GM12878 (cell line): ENCODE data around the gene FPGS. TPM values are rescaled to one million over a fixed set of nuclear protein-coding genes. Genes with fewer than 3 reads are reported as not detected.

Experiments used
- ATAC-seq: fragments of 200-7000 bp; cut with Tn5 transposase; 3 replicates; pipeline ENCODE4 v1.9.1; 2020; ENCODE audit warnings: mild to moderate bottlenecking, moderate library complexity
- BruUV-seq: library from RNA; stranded (reverse); fragments of 400-500 nt; replicated peaks from 2 replicates; lab custom pipeline; 2021; lab: Mats Ljungman, UMichigan
- CTCF ChIA-PET: fragments of 300-600 bp; sonication (Branson Sonifier 250); formaldehyde crosslinking; extraction: SDS; loops from one replicate; lab custom pipeline; 2021; ENCODE audit warnings: inconsistent platforms; lab: Yijun Ruan, JAX
- POLR2A ChIA-PET: fragments of 350-600 bp; formaldehyde crosslinking; extraction: SDS; loops from one replicate; lab custom pipeline; 2021; ENCODE audit warnings: inconsistent platforms; lab: Charles Lee
- RAD21 ChIA-PET: fragments of 300-600 bp; sonication (Branson Sonifier 250); formaldehyde crosslinking; loops from one replicate; lab custom pipeline; 2023; ENCODE audit warnings: antibody characterized with exemption; ENCODE audit not compliant: unreplicated experiment; lab: Charles Lee
- SMC1A ChIA-PET: fragments of 300-600 bp; sonication (Branson Sonifier 250); formaldehyde crosslinking; loops from one replicate; lab custom pipeline; 2023; ENCODE audit not compliant: unreplicated experiment, uncharacterized antibody; lab: Charles Lee
- DNase-seq: peaks from one replicate; pipeline ENCODE4 v3.0.0-alpha.2; 2011; ENCODE audit warnings: low read depth, low spot score
- FAIRE-seq: peaks from 3 replicates; lab custom pipeline; 2011; peaks lifted over from hg19 to GRCh38; lab: Jason Lieb, UNC
- H2AFZ ChIP-seq: 2 replicates; pipeline ENCODE4 v1.6.0; 2011; ENCODE audit warnings: low read depth, low read length, control low read depth; ENCODE audit not compliant: control insufficient read depth
- H3K27ac ChIP-seq: 2 replicates; pipeline ENCODE4 v1.5.1; 2011; ENCODE audit warnings: control low read depth; ENCODE audit not compliant: control insufficient read depth, insufficient read depth
- H3K27me3 ChIP-seq, 2 experiments: replicated peaks in 1 of 2; 2 replicates each; pipeline versions ENCODE4 v1.6.0 to v1.6.1; 2011; ENCODE audit warnings: low read length in 1 of 2; ENCODE audit not compliant: control insufficient read depth in 2 of 2, insufficient read depth in 2 of 2
- H3K36me3 ChIP-seq, 2 experiments: 2 replicates each; pipeline ENCODE4 v1.5.1; 2011; ENCODE audit warnings: low read length in 1 of 2; ENCODE audit not compliant: control insufficient read depth in 2 of 2, insufficient read depth in 2 of 2
- H3K4me1 ChIP-seq: 2 replicates; pipeline ENCODE4 v1.6.1; 2011; ENCODE audit warnings: mild to moderate bottlenecking, low read length, moderate library complexity, mixed read lengths; ENCODE audit not compliant: control insufficient read depth, insufficient read depth
- H3K4me2 ChIP-seq: 2 replicates; pipeline ENCODE4 v1.6.0; 2011; ENCODE audit warnings: control low read depth; ENCODE audit not compliant: control insufficient read depth, insufficient read depth
- H3K4me3 ChIP-seq: fragments of 200-600 bp; sonication (generic); 2 replicates; pipeline ENCODE4 v1.5.1; 2016
- H3K79me2 ChIP-seq: 2 replicates; pipeline ENCODE4 v1.6.0; 2011; ENCODE audit warnings: low read length; ENCODE audit not compliant: control insufficient read depth, insufficient read depth
- H3K9ac ChIP-seq: 2 replicates; pipeline ENCODE4 v1.8.0; 2011; ENCODE audit warnings: low read length, control low read depth, mixed read lengths; ENCODE audit not compliant: control insufficient read depth, insufficient read depth
- H3K9me3 ChIP-seq: replicated peaks from 3 replicates; pipeline ENCODE4 v1.5.1; 2011; ENCODE audit warnings: mild to moderate bottlenecking, low read length; ENCODE audit not compliant: control insufficient read depth, insufficient read depth
- H4K20me1 ChIP-seq: 2 replicates; pipeline ENCODE4 v1.6.0; 2011; ENCODE audit not compliant: control insufficient read depth, insufficient read depth
- BCL3 ChIP-seq: IDR thresholded peaks from 2 replicates; pipeline ENCODE4 v1.6.1; 2011; ENCODE audit warnings: borderline replicate concordance, low read depth, mild to moderate bottlenecking, moderate library complexity, low read length; ENCODE audit not compliant: insufficient read depth, poor library complexity, severe bottlenecking
- DPF2 ChIP-seq: fragments of 450-650 bp; IDR thresholded peaks from 2 replicates; pipeline ENCODE4 v1.6.1; 2017; ENCODE audit warnings: mild to moderate bottlenecking
- FOXK2 ChIP-seq: fragments of 450-650 bp; IDR thresholded peaks from 2 replicates; pipeline ENCODE4 v1.6.1; 2017; ENCODE audit warnings: mild to moderate bottlenecking, moderate library complexity
- GATAD2B ChIP-seq: fragments of 450-650 bp; conservative IDR thresholded peaks from 2 replicates; pipeline ENCODE4 v1.6.1; 2017; ENCODE audit warnings: low read depth, mild to moderate bottlenecking, moderate library complexity
- MEF2A ChIP-seq: IDR thresholded peaks from 2 replicates; pipeline ENCODE4 v1.6.1; 2011; ENCODE audit warnings: low read depth, mild to moderate bottlenecking, low read length, moderate library complexity; ENCODE audit not compliant: insufficient read depth
- MEF2B ChIP-seq: fragments of 450-650 bp; IDR thresholded peaks from 2 replicates; pipeline ENCODE4 v1.6.1; 2018; ENCODE audit warnings: mild to moderate bottlenecking, moderate library complexity; ENCODE audit not compliant: partially characterized antibody, poor library complexity, severe bottlenecking
- NR2F1 ChIP-seq: fragments of 450-650 bp; conservative IDR thresholded peaks from 2 replicates; pipeline ENCODE4 v1.6.1; 2017; ENCODE audit warnings: mild to moderate bottlenecking
- RCOR1 ChIP-seq: conservative IDR thresholded peaks from 2 replicates; pipeline ENCODE4 v1.6.1; 2012; ENCODE audit warnings: low read depth, low read length, improper control_type of control experiment
- RELB ChIP-seq: fragments of 450-650 bp; IDR thresholded peaks from 2 replicates; pipeline ENCODE4 v1.6.1; 2017; ENCODE audit warnings: low read depth, mild to moderate bottlenecking, moderate library complexity
- SPI1 ChIP-seq: IDR thresholded peaks from 2 replicates; pipeline ENCODE4 v1.6.1; 2011; ENCODE audit warnings: low read depth, mild to moderate bottlenecking, low read length, moderate library complexity, borderline replicate concordance; ENCODE audit not compliant: insufficient read depth
- SRF ChIP-seq, 2 experiments: IDR thresholded peaks; 2 replicates each; pipeline ENCODE4 v1.6.1; 2011; ENCODE audit warnings: low read depth in 2 of 2, low read length in 2 of 2, mild to moderate bottlenecking in 1 of 2, moderate library complexity in 1 of 2
- SUPT20H ChIP-seq: IDR thresholded peaks from 2 replicates; pipeline ENCODE4 v1.6.1; 2011; ENCODE audit warnings: low read depth, mild to moderate bottlenecking, low read length, moderate library complexity, borderline replicate concordance; ENCODE audit not compliant: control insufficient read depth
- WGBS: methylation state at CpG from one replicate; pipeline ENCODE4 v1.1.6; 2016; ENCODE audit warnings: low lambda C conversion rate; ENCODE audit not compliant: insufficient replicate concordance, insufficient coverage; ENCODE audit errors: missing lambda C conversion rate; 5-methylcytosine and 5-hydroxymethylcytosine counted together
- in situ Hi-C: fragments of 300-500 bp; cut with MboI; formaldehyde crosslinking; loops from 9 replicates; pipeline ENCODE4 v1.14.3; 2018; ENCODE audit warnings: mixed read lengths
- intact Hi-C: fragments of 100-400 bp; cut with micrococcal nuclease; formaldehyde crosslinking; loops from one replicate; pipeline ENCODE4 v1.14.2; 2022; ENCODE audit not compliant: unreplicated experiment
- polyA plus RNA-seq, 11 experiments: library from polyadenylated mRNA; depleted of rRNA in 4 of 11; unstranded in 6 of 11; stranded (reverse) in 5 of 11; fragments of >200 nt; fragmentation: Nextera tagmentation in 4 of 11; fragmentation: Illumina TruSeq in 1 of 11; extraction: Ambion mirVana in 4 of 11; extraction: Trizol in 1 of 11; gene quantifications; 1 replicate in 1 of 11; 2 replicates in 10 of 11; pipeline versions ENCODE4 v1.2.1 to v1.2.3, GENCODE V29; 2011 to 2016; ENCODE audit warnings: inconsistent platforms in 2 of 11, missing spikeins in 2 of 11, low read depth in 1 of 11
- total RNA-seq, 4 experiments: library from RNA; depleted of rRNA in 3 of 4; stranded (reverse); fragments of >200 nt in 3 of 4; fragmentation: Illumina TruSeq in 1 of 4; extraction: Trizol in 1 of 4; gene quantifications; 2 replicates each; pipeline versions ENCODE4 v1.2.1 to v1.2.3, GENCODE V29; 2013 to 2021
- TF ChIP-seq, protein P1 (sequence below): fragments of 450-650 bp; conservative IDR thresholded peaks from 2 replicates; pipeline ENCODE4 v1.6.1; 2017; ENCODE audit warnings: mild to moderate bottlenecking, moderate library complexity
- TF ChIP-seq, protein P2 (sequence below): fragments of 450-650 bp; IDR thresholded peaks from 2 replicates; pipeline ENCODE4 v1.6.1; 2016; ENCODE audit warnings: mild to moderate bottlenecking

The FPGS gene
- total and polyA plus RNA-seq, 10 of the 15 experiments (the other 5 are each of a cell fraction or from before 2014, with no cell fraction given) = 1.2 to 127 (median 80.4) TPM

- SMC1A ChIA-PET = interaction anchor here (0.8 to 2.4 kb wide), 6 partner anchors 8 to 134 kb away, joined by 3 to 6 read pairs (median 4); partner anchors contain the start of gene TOR2A
- TF ChIP-seq NR2F1 = peak; percentile 56
- peak; percentile 63; the same call in 1 of the 2 replicates for TF ChIP-seq MEF2A
- TF ChIP-seq, protein P1, sequence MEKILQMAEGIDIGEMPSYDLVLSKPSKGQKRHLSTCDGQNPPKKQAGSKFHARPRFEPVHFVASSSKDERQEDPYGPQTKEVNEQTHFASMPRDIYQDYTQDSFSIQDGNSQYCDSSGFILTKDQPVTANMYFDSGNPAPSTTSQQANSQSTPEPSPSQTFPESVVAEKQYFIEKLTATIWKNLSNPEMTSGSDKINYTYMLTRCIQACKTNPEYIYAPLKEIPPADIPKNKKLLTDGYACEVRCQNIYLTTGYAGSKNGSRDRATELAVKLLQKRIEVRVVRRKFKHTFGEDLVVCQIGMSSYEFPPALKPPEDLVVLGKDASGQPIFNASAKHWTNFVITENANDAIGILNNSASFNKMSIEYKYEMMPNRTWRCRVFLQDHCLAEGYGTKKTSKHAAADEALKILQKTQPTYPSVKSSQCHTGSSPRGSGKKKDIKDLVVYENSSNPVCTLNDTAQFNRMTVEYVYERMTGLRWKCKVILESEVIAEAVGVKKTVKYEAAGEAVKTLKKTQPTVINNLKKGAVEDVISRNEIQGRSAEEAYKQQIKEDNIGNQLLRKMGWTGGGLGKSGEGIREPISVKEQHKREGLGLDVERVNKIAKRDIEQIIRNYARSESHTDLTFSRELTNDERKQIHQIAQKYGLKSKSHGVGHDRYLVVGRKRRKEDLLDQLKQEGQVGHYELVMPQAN = 0 out of 2 replicates have a peak, but pooled peaks have one; percentile 8
- no peak; the same call in 1 of the 2 replicates for TF ChIP-seq GATAD2B
- peak; percentile 49 for TF ChIP-seq MEF2B
- TF ChIP-seq BCL3 = peak; percentile 47
- TF ChIP-seq SUPT20H = no peak
- TF ChIP-seq SPI1 = peak; percentile 90
- TF ChIP-seq RELB = 0 out of 2 replicates have a peak, but pooled peaks have one; percentile 14
- peak; percentile 55 for TF ChIP-seq DPF2
- TF ChIP-seq, protein P2, sequence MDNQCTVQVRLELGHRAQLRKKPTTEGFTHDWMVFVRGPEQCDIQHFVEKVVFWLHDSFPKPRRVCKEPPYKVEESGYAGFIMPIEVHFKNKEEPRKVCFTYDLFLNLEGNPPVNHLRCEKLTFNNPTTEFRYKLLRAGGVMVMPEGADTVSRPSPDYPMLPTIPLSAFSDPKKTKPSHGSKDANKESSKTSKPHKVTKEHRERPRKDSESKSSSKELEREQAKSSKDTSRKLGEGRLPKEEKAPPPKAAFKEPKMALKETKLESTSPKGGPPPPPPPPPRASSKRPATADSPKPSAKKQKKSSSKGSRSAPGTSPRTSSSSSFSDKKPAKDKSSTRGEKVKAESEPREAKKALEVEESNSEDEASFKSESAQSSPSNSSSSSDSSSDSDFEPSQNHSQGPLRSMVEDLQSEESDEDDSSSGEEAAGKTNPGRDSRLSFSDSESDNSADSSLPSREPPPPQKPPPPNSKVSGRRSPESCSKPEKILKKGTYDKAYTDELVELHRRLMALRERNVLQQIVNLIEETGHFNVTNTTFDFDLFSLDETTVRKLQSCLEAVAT = peak; percentile 61; the same call in 1 of the 2 replicates
- TF ChIP-seq FOXK2 = no peak
- 0 out of 4 replicates have a peak, but pooled peaks of 1 of the 2 experiments have one; percentile 16 for TF ChIP-seq SRF (IDR thresholded peaks at IDR 0.05; ENCODE audit: low read depth in 2 of 2, low read length in 2 of 2)
- TF ChIP-seq RCOR1 = no peak
Observed at GRCh38 chr9:127778280-127779135, 24.2 kb upstream of the FPGS start, which contains the start of gene SH2D3C. SH2D3C (minus strand) TSS chr9:127778666; CDS start chr9:127778627, 39 bp downstream.

More at GRCh38 chr9:127778280-127779135, 24.2 kb upstream of the FPGS start, which contains the start of gene SH2D3C:
- peak within 1 kb of the TSS; percentile 93 for H3K27ac ChIP-seq
- peak within 1 kb of the TSS; percentile 97 for H3K4me2 ChIP-seq
- CTCF ChIA-PET = interaction anchor here (0.6 to 2.6 kb wide), 6 partner anchors 8 to 222 kb away, joined by 3 to 18 read pairs (median 5); partner anchors contain the start of gene TOR2A
- TSS peak; percentile 69 for BruUV-seq
- H4K20me1 ChIP-seq = no peaks in the 10 kb centered on the region
- peaks cover 36% of the 10 kb centered on the region for H3K4me1 ChIP-seq
- no peaks in the 10 kb centered on the region for H3K9me3 ChIP-seq
- POLR2A ChIA-PET = interaction anchor here (0.6 to 3.6 kb wide), 12 partner anchors 8 to 324 kb away, joined by 3 to 42 read pairs (median 4); partner anchors contain the start of gene TOR2A
- H3K9ac ChIP-seq = peak within 1 kb of the TSS; percentile 64
- in situ Hi-C loops = no loop called here
- H3K36me3 ChIP-seq = no peaks in the 10 kb centered on the region
- WGBS = 0% methylated on average over 13 of the region's 13 CpGs
- intact Hi-C loops = no loop called here
- peak; percentile 63 for ATAC-seq
- H2AFZ ChIP-seq = peak within 1 kb of the TSS; percentile 30
- RAD21 ChIA-PET = interaction anchor here (0.6 to 2.4 kb wide), 14 partner anchors 8 to 382 kb away, joined by 3 to 19 read pairs (median 5); partner anchors contain the start of genes SLC2A8, ST6GALNAC4 and TOR2A
- peaks cover 36% of the 10 kb centered on the region for H3K79me2 ChIP-seq
- H3K27me3 ChIP-seq = no peaks in the 10 kb centered on the region
- no peak for DNase-seq
- peak within 1 kb of the TSS; percentile 100 for H3K4me3 ChIP-seq
- FAIRE-seq = peak; percentile 7
